CD8-positive, alpha-beta memory T cell (primary cell): ENCODE results near the gene LLCFC1. TPM values are rescaled to one million over a fixed set of nuclear protein-coding genes. Genes with fewer than 3 reads are reported as not detected.
A peak's percentile ranks its signal among the peaks of the same experiment; 100 is the strongest.
"Not testable (repeated sequence)": the region's sequence is repeated elsewhere in the genome, so short reads cannot be mapped to it uniquely, and the experiment has no call there.

Source experiments
- CTCF ChIA-PET: fragments of 350-600 bp; sonication (Branson Sonifier 250); formaldehyde crosslinking; loops from one replicate; lab custom pipeline; 2021; ENCODE audit warnings: antibody characterized with exemption; lab: Charles Lee
- POLR2A ChIA-PET: fragments of 350-600 bp; sonication (Branson Sonifier 250); formaldehyde crosslinking; loops from one replicate; lab custom pipeline; 2021; ENCODE audit warnings: antibody characterized with exemption; lab: Charles Lee
- DNase-seq, 5 donors: peaks; one replicate each; pipeline versions ENCODE4 v3.0.0 to v3.0.0-alpha.2; 2020 to 2022; ENCODE audit warnings: mixed read lengths in 1 of 5
- H3K27ac ChIP-seq: one replicate; pipeline ENCODE4 v1.7.0; 2013; ENCODE audit warnings: low read depth, mild to moderate bottlenecking, low read length, moderate library complexity
- H3K27me3 ChIP-seq: 2 replicates; pipeline ENCODE4 v1.7.0; 2013; ENCODE audit warnings: low read length, mild to moderate bottlenecking; ENCODE audit not compliant: insufficient read depth, poor library complexity, severe bottlenecking
- H3K36me3 ChIP-seq: 2 replicates; pipeline ENCODE4 v1.7.0; 2013; ENCODE audit warnings: mild to moderate bottlenecking, low read length, moderate library complexity; ENCODE audit not compliant: insufficient read depth
- H3K4me1 ChIP-seq: 2 replicates; pipeline ENCODE4 v1.7.0; 2013; ENCODE audit warnings: mild to moderate bottlenecking, low read length, moderate library complexity; ENCODE audit not compliant: insufficient read depth
- H3K4me3 ChIP-seq: 2 replicates; pipeline ENCODE4 v1.7.0; 2013; ENCODE audit warnings: mild to moderate bottlenecking, low read length
- H3K9me3 ChIP-seq: 2 replicates; pipeline ENCODE4 v1.7.0; 2013; ENCODE audit warnings: mild to moderate bottlenecking, low read length
- H3K27ac Mint-ChIP-seq, 8 donors: one replicate each; pipeline ENCODE4 v1.8.0; 2020 to 2021; ENCODE audit warnings: mixed read lengths in 8 of 8, mild to moderate bottlenecking in 6 of 8, inconsistent platforms in 3 of 8, moderate library complexity in 3 of 8
- H3K27me3 Mint-ChIP-seq, 2 donors: one replicate each; pipeline ENCODE4 v1.8.0; 2020 to 2021; ENCODE audit warnings: mixed read lengths in 2 of 2, mild to moderate bottlenecking in 1 of 2, moderate library complexity in 1 of 2
- H3K36me3 Mint-ChIP-seq, 3 donors: one replicate each; pipeline ENCODE4 v1.8.0; 2020 to 2021; ENCODE audit warnings: mixed read lengths in 3 of 3, inconsistent platforms in 1 of 3, mild to moderate bottlenecking in 1 of 3
- H3K4me1 Mint-ChIP-seq, 3 donors: one replicate each; pipeline ENCODE4 v1.8.0; 2020 to 2021; ENCODE audit warnings: mixed read lengths in 3 of 3, inconsistent platforms in 1 of 3, mild to moderate bottlenecking in 1 of 3
- H3K4me3 Mint-ChIP-seq, 7 donors: one replicate each; pipeline ENCODE4 v1.8.0; 2020 to 2021; ENCODE audit warnings: mixed read lengths in 7 of 7, mild to moderate bottlenecking in 6 of 7, moderate library complexity in 4 of 7, inconsistent platforms in 2 of 7
- H3K9me3 Mint-ChIP-seq, 5 donors: one replicate each; pipeline ENCODE4 v1.8.0; 2020 to 2022; ENCODE audit warnings: mixed read lengths in 5 of 5, mild to moderate bottlenecking in 3 of 5, moderate library complexity in 2 of 5, inconsistent platforms in 1 of 5
- polyA plus RNA-seq: library from polyadenylated mRNA; unstranded; fragments of 300-500 nt; fragmentation: Illumina TruSeq; gene quantifications from one replicate; pipeline ENCODE4 v1.2.3, GENCODE V29; 2021
- total RNA-seq, 2 experiments: library from RNA; stranded (reverse); gene quantifications; one replicate each; pipeline ENCODE4 v1.2.3, GENCODE V29; 2021

Gene LLCFC1
- total and polyA plus RNA-seq, 3 experiments from 2014 or later, result not detected

GRCh38 chr7:142962991-142963390, 23.7 kb downstream of the LLCFC1 start:
- no peaks in the 10 kb centered on the region for H3K9me3 ChIP-seq
- H3K27ac ChIP-seq, result peak overlapping the region; percentile 83
- POLR2A ChIA-PET, result no interaction called here
- Mint-ChIP-seq H3K4me1 (no peaks in the 10 kb centered on the region), H3K27me3 (peaks cover 17 to 75% of the 10 kb centered on the region in 2 donors), H3K27ac (no peak overlapping the region), H3K36me3 (no peaks in the 10 kb centered on the region), H3K9me3 (no peaks in the 10 kb centered on the region), H3K4me3 (no peak overlapping the region)
- H3K4me1 ChIP-seq, result no peaks in the 10 kb centered on the region
- no peaks in the 10 kb centered on the region for H3K36me3 ChIP-seq
- H3K27me3 ChIP-seq, result no peaks in the 10 kb centered on the region
- no peak for DNase-seq
- no peak overlapping the region for H3K4me3 ChIP-seq
- CTCF ChIA-PET, result no interaction called here

GRCh38 chr7:142963993-142964392, 24.7 kb downstream of the LLCFC1 start:
- H3K9me3 ChIP-seq, result no peaks in the 10 kb centered on the region
- Mint-ChIP-seq H3K4me1 (no peaks in the 10 kb centered on the region), H3K4me3 (no peak overlapping the region), H3K36me3 (no peaks in the 10 kb centered on the region), H3K27ac (no peak overlapping the region), H3K27me3 (peaks cover 20 to 81% of the 10 kb centered on the region in 2 donors), H3K9me3 (no peaks in the 10 kb centered on the region)
- CTCF ChIA-PET, result no interaction called here
- H3K27me3 ChIP-seq, result no peaks in the 10 kb centered on the region
- H3K36me3 ChIP-seq, result no peaks in the 10 kb centered on the region
- DNase-seq, result no peak
- no peak overlapping the region for H3K4me3 ChIP-seq
- POLR2A ChIA-PET, result no interaction called here
- no peak overlapping the region for H3K27ac ChIP-seq
- no peaks in the 10 kb centered on the region for H3K4me1 ChIP-seq

- no peak overlapping the region for H3K4me3 Mint-ChIP-seq
- POLR2A ChIA-PET, result no interaction called here
- Histone ChIP-seq H3K27me3 (no peaks in the 10 kb centered on the region), H3K4me1 (no peaks in the 10 kb centered on the region), H3K4me3 (no peak overlapping the region), H3K27ac (no peak overlapping the region), H3K9me3 (no peaks in the 10 kb centered on the region), H3K36me3 (no peaks in the 10 kb centered on the region)
- H3K27ac Mint-ChIP-seq, result no peak overlapping the region
- CTCF ChIA-PET, result no interaction called here
- H3K9me3 Mint-ChIP-seq, result no peaks in the 10 kb centered on the region
- H3K36me3 Mint-ChIP-seq, result no peaks in the 10 kb centered on the region
- no peaks in the 10 kb centered on the region for H3K4me1 Mint-ChIP-seq
- peaks cover 23 to 83% of the 10 kb centered on the region in 2 donors for H3K27me3 Mint-ChIP-seq
- no peak for DNase-seq
These were observed 25.4 kb downstream of the LLCFC1 start for GRCh38 chr7:142964502-142965246.

GRCh38 chr7:142968229-142968628, 28.9 kb downstream of the LLCFC1 start:
- no peak for DNase-seq
- H3K27me3 ChIP-seq, result no peaks in the 10 kb centered on the region
- H3K4me3 ChIP-seq, result no peak overlapping the region
- H3K27me3 Mint-ChIP-seq, result peaks cover 32 to 74% of the 10 kb centered on the region in 2 donors
- POLR2A ChIA-PET, result no interaction called here
- no peak overlapping the region for H3K4me3 Mint-ChIP-seq
- no peaks in the 10 kb centered on the region for H3K9me3 Mint-ChIP-seq
- H3K4me1 ChIP-seq, result no peaks in the 10 kb centered on the region
- CTCF ChIA-PET, result no interaction called here
- H3K27ac Mint-ChIP-seq, result no peak overlapping the region
- H3K9me3 ChIP-seq, result no peaks in the 10 kb centered on the region
- no peaks in the 10 kb centered on the region for H3K4me1 Mint-ChIP-seq
- no peaks in the 10 kb centered on the region for H3K36me3 ChIP-seq
- no peak overlapping the region for H3K27ac ChIP-seq
- no peaks in the 10 kb centered on the region for H3K36me3 Mint-ChIP-seq

- no peaks in the 10 kb centered on the region for H3K4me1 ChIP-seq
- ChIA-PET POLR2A (no interaction called here), CTCF (no interaction called here)
- Mint-ChIP-seq H3K36me3 (no peaks in the 10 kb centered on the region), H3K9me3 (no peaks in the 10 kb centered on the region), H3K27ac (no peak overlapping the region), H3K4me3 (no peak overlapping the region), H3K27me3 (peaks cover 32 to 67% of the 10 kb centered on the region in 2 donors), H3K4me1 (no peaks in the 10 kb centered on the region)
- H3K36me3 ChIP-seq, result no peaks in the 10 kb centered on the region
- no peak for DNase-seq
- no peaks in the 10 kb centered on the region for H3K9me3 ChIP-seq
- no peaks in the 10 kb centered on the region for H3K27me3 ChIP-seq
- H3K27ac ChIP-seq, result no peak overlapping the region
- H3K4me3 ChIP-seq, result no peak overlapping the region
These were observed 29.9 kb downstream of the LLCFC1 start for GRCh38 chr7:142969183-142969582.

GRCh38 chr7:142974626-142975025, 35.3 kb downstream of the LLCFC1 start:
- Mint-ChIP-seq H3K36me3 (no peaks in the 10 kb centered on the region), H3K4me1 (no peaks in the 10 kb centered on the region), H3K4me3 (no peak overlapping the region), H3K9me3 (peaks cover 0 to 7% (median 3%) of the 10 kb centered on the region in 5 donors), H3K27ac (no peak overlapping the region), H3K27me3 (peaks cover 18 to 29% of the 10 kb centered on the region in 2 donors)
- Histone ChIP-seq H3K4me1 (no peaks in the 10 kb centered on the region), H3K36me3 (no peaks in the 10 kb centered on the region), H3K27ac (no peak overlapping the region), H3K4me3 (no peak overlapping the region), H3K9me3 (no peaks in the 10 kb centered on the region), H3K27me3 (no peaks in the 10 kb centered on the region)
- ChIA-PET CTCF (no interaction called here), POLR2A (no interaction called here)
- no peak for DNase-seq

GRCh38 chr7:142978402-142978801, 39.1 kb downstream of the LLCFC1 start:
- H3K4me1 Mint-ChIP-seq, DNase-seq, H3K4me3 Mint-ChIP-seq, H3K27me3 ChIP-seq, H3K4me3 ChIP-seq, H3K4me1 ChIP-seq, H3K36me3 Mint-ChIP-seq, POLR2A ChIA-PET, H3K27ac Mint-ChIP-seq, CTCF ChIA-PET, H3K36me3 ChIP-seq, H3K27ac ChIP-seq, H3K9me3 ChIP-seq: not testable (repeated sequence)
- Mint-ChIP-seq H3K9me3 (peaks cover 0 to 13% (median 3%) of the 10 kb centered on the region in 5 donors), H3K27me3 (peaks cover 18 to 24% of the 10 kb centered on the region in 2 donors)

- Histone ChIP-seq H3K27ac (no peak overlapping the region), H3K4me3 (no peak overlapping the region), H3K9me3 (no peaks in the 10 kb centered on the region), H3K4me1 (no peaks in the 10 kb centered on the region), H3K27me3 (no peaks in the 10 kb centered on the region), H3K36me3 (no peaks in the 10 kb centered on the region)
- no peaks in the 10 kb centered on the region for H3K4me1 Mint-ChIP-seq
- peaks cover 0 to 8% (median 3%) of the 10 kb centered on the region in 5 donors for H3K9me3 Mint-ChIP-seq
- ChIA-PET POLR2A (no interaction called here), CTCF (interaction anchor here (1.0 kb wide), 1 partner anchor 19 kb away, joined by 3 read pairs; no protein-coding TSS in a partner anchor)
- peaks cover 16 to 39% of the 10 kb centered on the region in 2 donors for H3K27me3 Mint-ChIP-seq
- no peak for DNase-seq
- H3K27ac Mint-ChIP-seq, result peak overlapping the region in 1 of 8 donors; percentile 21
- no peaks in the 10 kb centered on the region for H3K36me3 Mint-ChIP-seq
- H3K4me3 Mint-ChIP-seq, result no peak overlapping the region
These were observed 44.5 kb downstream of the LLCFC1 start for GRCh38 chr7:142983825-142984224.
